Measurements from ENCODE around the gene HSPA8. TPM values are rescaled to one million over a fixed set of nuclear protein-coding genes. Genes with fewer than 3 reads are reported as not detected.
A peak's percentile ranks its signal among the peaks of the same experiment; 100 is the strongest.
"Not testable (repeated sequence)": the region's sequence is repeated elsewhere in the genome, so short reads cannot be mapped to it uniquely, and the experiment has no call there.

The HSPA8 gene
- total RNA-seq, 4 donors from 2014 or later: 767 to 1,626 (median 1,046) TPM

DNA sequence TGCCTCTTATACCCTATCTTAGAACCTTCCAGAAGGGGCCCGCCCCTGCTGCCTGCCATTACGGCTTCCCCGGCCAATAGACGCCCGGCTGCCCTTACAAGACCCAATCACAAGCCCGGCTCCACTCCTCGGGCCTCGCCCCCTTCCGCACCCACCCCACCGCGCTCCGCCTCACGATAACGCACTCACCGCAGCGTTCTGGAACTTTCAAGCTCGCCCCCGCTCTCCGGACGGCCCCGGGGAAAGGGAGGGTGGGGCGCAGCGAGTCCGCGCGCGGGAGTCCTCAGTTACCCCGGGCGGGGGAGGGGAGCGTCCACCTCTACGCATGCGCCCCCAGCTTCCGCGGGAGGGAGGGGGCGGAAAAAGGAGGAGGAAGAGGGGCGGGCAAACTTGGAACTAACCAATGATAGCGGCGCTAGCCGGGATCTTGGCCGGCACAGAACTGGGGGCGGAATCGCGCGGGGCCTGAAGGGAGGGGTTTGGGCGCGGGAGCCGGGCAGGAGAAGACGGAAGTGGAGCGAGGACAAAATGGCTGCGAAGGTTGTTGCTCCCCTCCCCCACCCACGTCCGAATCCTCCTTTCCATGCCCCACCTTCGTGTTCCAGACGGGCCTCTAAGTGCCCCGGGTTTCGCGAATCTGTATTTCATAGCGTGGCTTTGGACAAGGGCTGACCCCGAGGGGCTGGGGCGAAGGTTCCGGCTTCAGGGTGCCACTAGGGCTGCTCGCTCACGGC is 389 bp upstream of the HSPA8 start:
- peaks cover 11 to 38% (median 16%) of the 10 kb centered on the region in 3 donors for H3K36me3 ChIP-seq
- H3K27me3 ChIP-seq: no peaks in the 10 kb centered on the region
- H3K4me3 ChIP-seq: peak overlapping the region; percentile 65 to 98 (median 94)
- 1% methylated on average over 15 to 19 of the region's 63 CpGs for WGBS, 2 donors
- no peaks in the 10 kb centered on the region for H3K9me3 ChIP-seq
- DNase-seq: peak; percentile 98
- H3K27ac ChIP-seq: peak overlapping the region; percentile 100
- peak in 2 of 4 donors; percentile 27 to 70 for TF ChIP-seq POLR2A (IDR thresholded peaks at IDR 0.05)
- TF ChIP-seq, protein P1, sequence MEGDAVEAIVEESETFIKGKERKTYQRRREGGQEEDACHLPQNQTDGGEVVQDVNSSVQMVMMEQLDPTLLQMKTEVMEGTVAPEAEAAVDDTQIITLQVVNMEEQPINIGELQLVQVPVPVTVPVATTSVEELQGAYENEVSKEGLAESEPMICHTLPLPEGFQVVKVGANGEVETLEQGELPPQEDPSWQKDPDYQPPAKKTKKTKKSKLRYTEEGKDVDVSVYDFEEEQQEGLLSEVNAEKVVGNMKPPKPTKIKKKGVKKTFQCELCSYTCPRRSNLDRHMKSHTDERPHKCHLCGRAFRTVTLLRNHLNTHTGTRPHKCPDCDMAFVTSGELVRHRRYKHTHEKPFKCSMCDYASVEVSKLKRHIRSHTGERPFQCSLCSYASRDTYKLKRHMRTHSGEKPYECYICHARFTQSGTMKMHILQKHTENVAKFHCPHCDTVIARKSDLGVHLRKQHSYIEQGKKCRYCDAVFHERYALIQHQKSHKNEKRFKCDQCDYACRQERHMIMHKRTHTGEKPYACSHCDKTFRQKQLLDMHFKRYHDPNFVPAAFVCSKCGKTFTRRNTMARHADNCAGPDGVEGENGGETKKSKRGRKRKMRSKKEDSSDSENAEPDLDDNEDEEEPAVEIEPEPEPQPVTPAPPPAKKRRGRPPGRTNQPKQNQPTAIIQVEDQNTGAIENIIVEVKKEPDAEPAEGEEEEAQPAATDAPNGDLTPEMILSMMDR (IDR thresholded peaks at IDR 0.05): peak in 2 of 6 experiments; percentile 11 to 13
- intact Hi-C loops (cut with DNase I): no loop called here
- H3K4me1 ChIP-seq: peaks cover 30 to 63% (median 40%) of the 10 kb centered on the region in 3 donors

DNA sequence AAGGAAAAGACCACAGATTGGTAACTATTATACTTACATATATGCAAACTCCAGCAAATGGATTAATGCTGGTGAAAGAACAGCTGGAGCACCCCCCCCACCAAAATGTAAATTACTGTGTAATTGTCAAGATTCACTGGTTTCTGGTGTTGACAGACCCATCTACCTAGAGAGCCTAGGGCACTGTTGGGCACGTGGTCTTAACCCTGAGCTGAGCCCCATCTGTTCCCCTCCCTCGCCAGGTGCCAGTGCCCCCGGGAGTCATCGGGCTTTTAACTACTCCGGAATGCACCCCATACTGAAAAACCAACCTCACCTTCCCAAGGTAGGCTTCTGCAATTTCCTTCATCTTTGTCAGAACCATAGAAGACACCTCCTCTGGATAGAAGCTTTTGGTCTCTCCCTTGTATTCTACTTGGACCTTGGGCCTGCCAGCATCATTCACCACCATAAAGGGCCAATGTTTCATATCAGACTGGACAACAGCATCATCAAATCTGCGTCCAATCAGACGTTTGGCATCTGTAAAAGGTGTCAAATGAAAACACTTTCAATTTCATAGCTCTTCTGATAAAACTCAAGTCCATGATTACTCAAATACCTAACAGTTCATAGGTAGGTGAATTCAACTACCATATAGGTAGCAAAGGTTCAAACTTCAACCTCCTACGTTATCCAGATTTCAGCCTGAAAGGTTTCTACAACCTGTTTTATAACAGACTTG is 1.5 kb downstream of the HSPA8 start:
- Histone ChIP-seq H3K4me1 (peaks cover 30 to 82% (median 56%) of the 10 kb centered on the region in 3 donors), H3K9me3 (no peaks in the 10 kb centered on the region), H3K4me3 (peak overlapping the region; percentile 65 to 98 (median 94)), H3K27me3 (no peaks in the 10 kb centered on the region), H3K27ac (peak overlapping the region; percentile 3 to 100 (median 70)), H3K36me3 (peaks cover 18 to 57% (median 35%) of the 10 kb centered on the region in 3 donors)
- intact Hi-C loops (cut with DNase I): no loop called here
- TF ChIP-seq, protein P1 (IDR thresholded peaks at IDR 0.05): no peak
- no peak for TF ChIP-seq POLR2A (IDR thresholded peaks at IDR 0.05)
- DNase-seq: no peak
- WGBS, 2 donors: 2 to 5% methylated on average over 8 of the region's 8 CpGs

DNA sequence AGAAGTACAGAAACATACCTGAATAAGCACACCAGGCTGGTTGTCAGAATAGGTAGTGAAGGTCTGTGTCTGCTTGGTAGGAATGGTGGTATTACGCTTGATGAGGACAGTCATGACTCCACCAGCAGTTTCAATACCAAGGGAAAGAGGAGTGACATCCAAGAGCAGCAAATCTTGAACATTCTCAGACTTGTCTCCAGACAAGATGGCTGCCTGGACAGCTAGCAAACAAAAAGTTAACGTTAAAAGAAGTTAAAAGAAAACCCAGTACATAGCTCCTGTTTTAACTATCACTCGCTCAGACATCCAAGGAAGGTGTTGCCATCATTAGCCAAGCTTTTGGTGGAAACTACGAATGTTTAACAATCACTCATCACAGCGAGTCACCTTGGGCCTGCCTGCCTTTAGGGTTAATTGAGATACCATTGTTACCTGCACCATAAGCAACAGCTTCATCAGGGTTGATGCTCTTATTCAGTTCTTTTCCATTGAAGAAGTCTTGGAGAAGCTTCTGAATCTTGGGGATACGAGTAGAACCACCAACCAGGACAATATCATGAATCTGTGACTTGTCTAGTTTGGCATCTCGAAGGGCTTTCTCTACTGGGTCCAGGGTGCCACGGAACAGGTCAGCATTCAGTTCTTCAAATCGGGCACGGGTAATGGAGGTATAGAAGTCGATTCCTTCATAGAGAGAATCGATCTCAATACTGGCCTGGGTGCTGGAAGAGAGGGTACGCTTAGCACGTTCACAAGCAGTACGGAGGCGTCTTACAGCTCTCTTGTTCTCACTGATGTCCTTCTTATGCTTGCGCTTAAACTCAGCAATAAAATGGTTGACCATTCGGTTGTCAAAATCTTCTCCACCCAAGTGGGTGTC is 2.7 kb downstream of the HSPA8 start:
- Histone ChIP-seq H3K36me3 (peaks cover 23 to 69% (median 36%) of the 10 kb centered on the region in 3 donors), H3K4me1 (peaks cover 30 to 82% (median 59%) of the 10 kb centered on the region in 3 donors), H3K4me3 (peak overlapping the region; percentile 65 to 98 (median 94)), H3K27ac (peak overlapping the region; percentile 8 to 100 (median 60))
- H3K9me3 ChIP-seq; intact Hi-C loops (cut with DNase I); DNase-seq; H3K27me3 ChIP-seq: not testable (repeated sequence)
- 13 to 21% methylated on average over 17 to 18 of the region's 18 CpGs for WGBS, 2 donors

DNA sequence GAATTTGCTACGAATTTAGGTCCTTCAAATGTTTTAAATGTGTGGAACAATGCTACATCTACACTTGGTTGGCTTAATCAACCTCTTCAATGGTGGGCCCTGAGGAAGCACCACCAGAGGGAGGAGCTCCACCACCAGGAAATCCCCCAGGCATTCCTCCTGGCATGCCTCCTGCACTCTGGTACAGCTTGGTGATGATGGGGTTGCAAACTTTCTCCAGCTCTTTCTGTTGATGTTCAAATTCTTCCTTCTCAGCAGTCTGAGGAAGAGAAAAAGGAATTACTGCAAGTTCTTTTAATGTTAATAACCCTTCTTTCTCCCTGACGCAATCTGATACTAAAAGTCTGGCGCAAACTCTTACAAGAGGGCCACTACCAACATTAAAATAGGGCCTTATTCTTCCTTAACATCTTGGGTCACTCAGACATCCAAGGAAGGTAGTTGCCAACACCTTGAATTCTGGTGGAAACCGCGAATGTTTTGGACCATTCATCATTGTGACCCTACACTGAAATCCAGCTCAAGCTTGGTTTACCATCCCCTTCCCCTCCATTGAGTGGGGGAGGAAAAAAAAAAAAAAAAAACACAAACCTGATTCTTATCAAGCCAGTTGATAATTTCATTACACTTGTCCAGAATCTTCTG is 4.2 kb downstream of the HSPA8 start:
- 52 to 58% methylated on average over 5 of the region's 5 CpGs for WGBS, 2 donors
- TF ChIP-seq, protein P1 (IDR thresholded peaks at IDR 0.05): no peak
- no peak for TF ChIP-seq POLR2A (IDR thresholded peaks at IDR 0.05)
- H3K27ac ChIP-seq: peak overlapping the region in 2 of 4 donors; percentile 100
- peaks cover 23 to 82% (median 36%) of the 10 kb centered on the region in 3 donors for H3K36me3 ChIP-seq
- intact Hi-C loops (cut with DNase I): no loop called here
- peaks cover 23 to 72% (median 53%) of the 10 kb centered on the region in 3 donors for H3K4me1 ChIP-seq
- peak overlapping the region in 1 of 4 donors; percentile 91 for H3K4me3 ChIP-seq
- H3K9me3 ChIP-seq: no peaks in the 10 kb centered on the region
- H3K27me3 ChIP-seq: no peaks in the 10 kb centered on the region
- no peak for DNase-seq
